ENCODE data around the gene NKAIN2. TPM values are rescaled to one million over a fixed set of nuclear protein-coding genes. Genes with fewer than 3 reads are reported as not detected.

NKAIN2 gene
- total RNA-seq, 1 experiment from 2014 or later = 2.7 TPM

GRCh38 chr6:123994891-123995635 is 191.4 kb downstream of the NKAIN2 start:
- TF ChIP-seq CTCF (IDR thresholded peaks at IDR 0.05; ENCODE audit: unreplicated experiment) = no peak
- Mint-ChIP-seq H3K9me3 (ENCODE audit: unreplicated experiment) (no peaks in the 10 kb centered on the region), H3K4me3 (ENCODE audit: unreplicated experiment) (no peak overlapping the region), H3K36me3 (ENCODE audit: insufficient read depth, unreplicated experiment) (no peaks in the 10 kb centered on the region), H3K4me1 (ENCODE audit: insufficient read depth, unreplicated experiment) (peaks cover 6% of the 10 kb centered on the region), H3K27ac (ENCODE audit: low read depth, unreplicated experiment) (peak overlapping the region; percentile 52), H3K27me3 (ENCODE audit: insufficient read depth, unreplicated experiment) (no peaks in the 10 kb centered on the region)
- intact Hi-C loops (cut with micrococcal nuclease) = no loop called here
- ChIA-PET POLR2A (no interaction called here), CTCF (interaction anchor here (0.5 kb wide), 1 partner anchor 205 kb away, joined by 3 read pairs; no protein-coding TSS in a partner anchor)
- no TSS peak for BruUV-seq (replicated peaks)
- DNase-seq (ENCODE audit: unreplicated experiment) = no peak

- ChIA-PET CTCF (no interaction called here), POLR2A (interaction anchor here (0.9 kb wide), 1 partner anchor 10 kb away, joined by 3 read pairs; no protein-coding TSS in a partner anchor)
- TF ChIP-seq CTCF (IDR thresholded peaks at IDR 0.05; ENCODE audit: unreplicated experiment) = no peak
- no peaks in the 10 kb centered on the region for H3K27me3 Mint-ChIP-seq (ENCODE audit: insufficient read depth, unreplicated experiment)
- no peak overlapping the region for H3K27ac Mint-ChIP-seq (ENCODE audit: low read depth, unreplicated experiment)
- H3K9me3 Mint-ChIP-seq (ENCODE audit: unreplicated experiment) = no peaks in the 10 kb centered on the region
- peaks cover 8% of the 10 kb centered on the region for H3K4me1 Mint-ChIP-seq (ENCODE audit: insufficient read depth, unreplicated experiment)
- BruUV-seq (replicated peaks) = no TSS peak
- H3K36me3 Mint-ChIP-seq (ENCODE audit: insufficient read depth, unreplicated experiment) = no peaks in the 10 kb centered on the region
- no peak for DNase-seq (ENCODE audit: unreplicated experiment)
- H3K4me3 Mint-ChIP-seq (ENCODE audit: unreplicated experiment) = no peak overlapping the region
- intact Hi-C loops (cut with micrococcal nuclease) = no loop called here
These were observed 193.6 kb downstream of the NKAIN2 start for GRCh38 chr6:123997223-123997622.

GRCh38 chr6:124002377-124003081 is 198.9 kb downstream of the NKAIN2 start:
- no peaks in the 10 kb centered on the region for H3K27me3 Mint-ChIP-seq (ENCODE audit: insufficient read depth, unreplicated experiment)
- H3K4me3 Mint-ChIP-seq (ENCODE audit: unreplicated experiment) = no peak overlapping the region
- H3K4me1 Mint-ChIP-seq (ENCODE audit: insufficient read depth, unreplicated experiment) = peaks cover 6% of the 10 kb centered on the region
- no peak for TF ChIP-seq CTCF (IDR thresholded peaks at IDR 0.05; ENCODE audit: unreplicated experiment)
- H3K36me3 Mint-ChIP-seq (ENCODE audit: insufficient read depth, unreplicated experiment) = no peaks in the 10 kb centered on the region
- no TSS peak for BruUV-seq (replicated peaks)
- no peak for DNase-seq (ENCODE audit: unreplicated experiment)
- no peaks in the 10 kb centered on the region for H3K9me3 Mint-ChIP-seq (ENCODE audit: unreplicated experiment)
- intact Hi-C loops (cut with micrococcal nuclease) = no loop called here
- H3K27ac Mint-ChIP-seq (ENCODE audit: low read depth, unreplicated experiment) = no peak overlapping the region
- CTCF ChIA-PET = interaction anchor here (0.6 kb wide), 1 partner anchor 199 kb away, joined by 3 read pairs; no protein-coding TSS in a partner anchor
- POLR2A ChIA-PET = no interaction called here

- intact Hi-C loops (cut with micrococcal nuclease) = no loop called here
- Mint-ChIP-seq H3K4me3 (ENCODE audit: unreplicated experiment) (no peak overlapping the region), H3K36me3 (ENCODE audit: insufficient read depth, unreplicated experiment) (no peaks in the 10 kb centered on the region), H3K27ac (ENCODE audit: low read depth, unreplicated experiment) (no peak overlapping the region), H3K27me3 (ENCODE audit: insufficient read depth, unreplicated experiment) (no peaks in the 10 kb centered on the region), H3K4me1 (ENCODE audit: insufficient read depth, unreplicated experiment) (peaks cover 3% of the 10 kb centered on the region), H3K9me3 (ENCODE audit: unreplicated experiment) (no peaks in the 10 kb centered on the region)
- ChIA-PET POLR2A (interaction anchor here (0.6 to 1.2 kb wide), 2 partner anchors 11 to 50 kb away, joined by 3 read pairs; no protein-coding TSS in a partner anchor), CTCF (interaction anchor here (0.6 kb wide), 1 partner anchor 89 kb away, joined by 3 read pairs; no protein-coding TSS in a partner anchor)
- BruUV-seq (replicated peaks) = no TSS peak
- DNase-seq (ENCODE audit: unreplicated experiment) = no peak
- TF ChIP-seq CTCF (IDR thresholded peaks at IDR 0.05; ENCODE audit: unreplicated experiment) = no peak
These were observed 203.6 kb downstream of the NKAIN2 start for GRCh38 chr6:124007266-124007665.
